ENCODE measurements around the gene SIRT3. TPM values are rescaled to one million over a fixed set of nuclear protein-coding genes. Genes with fewer than 3 reads are reported as not detected.
"Not testable (repeated sequence)": the region's sequence is repeated elsewhere in the genome, so short reads cannot be mapped to it uniquely, and the experiment has no call there.

The SIRT3 gene
- polyA plus RNA-seq, 6 donors from 2014 or later: 1.4 to 14.2 (median 8.8) TPM

DNA sequence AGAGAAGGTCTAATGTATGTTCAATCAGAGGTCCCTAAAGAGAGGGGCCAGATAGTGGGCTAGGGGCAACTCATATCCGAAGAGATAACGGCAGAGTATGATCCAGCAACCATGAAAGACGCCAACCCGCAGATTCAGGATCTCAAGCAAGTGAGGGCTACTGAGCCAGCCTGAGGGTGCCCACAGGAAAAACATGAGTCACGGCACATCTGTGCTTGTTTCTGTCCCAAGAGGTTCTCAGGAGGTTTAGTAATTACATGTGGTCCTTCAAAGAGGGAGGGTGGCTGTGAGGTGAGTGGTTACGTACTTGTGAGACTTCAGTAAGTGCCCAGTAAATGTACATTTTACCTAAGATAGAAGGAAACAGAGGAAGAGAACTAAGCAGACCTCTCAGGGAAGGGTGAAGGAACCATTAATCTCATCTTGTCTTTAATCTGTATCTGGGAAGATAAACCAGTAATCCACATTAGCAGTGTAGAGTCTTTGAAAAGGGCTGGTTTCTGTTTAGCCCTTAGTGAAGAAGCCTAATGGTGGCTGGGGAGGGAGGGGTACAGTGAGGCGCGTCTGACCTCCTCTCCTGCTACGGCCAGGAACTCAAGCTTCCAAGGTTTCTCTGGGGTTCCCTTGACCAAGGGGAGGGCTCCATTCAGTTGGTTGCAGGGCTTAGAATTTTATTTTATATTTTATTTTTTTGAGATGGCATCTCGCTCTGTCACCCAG lies 10.2 kb downstream of the SIRT3 start:
- H3K27ac Mint-ChIP-seq: peak overlapping the region in 2 of 6 donors; percentile 54 to 73
- peaks cover 7 to 14% of the 10 kb centered on the region in 2 donors for H3K36me3 Mint-ChIP-seq
- H3K4me1 Mint-ChIP-seq: peaks cover 5 to 11% (median 9%) of the 10 kb centered on the region in 3 donors
- no peak overlapping the region for H3K4me3 Mint-ChIP-seq
- H3K27me3 Mint-ChIP-seq: no peaks in the 10 kb centered on the region
- DNase-seq: no peak
- peak in 1 of 2 donors; percentile 28 for ATAC-seq (ENCODE audit: low read depth in 2 of 2)
- no peaks in the 10 kb centered on the region for H3K9me3 Mint-ChIP-seq

- Mint-ChIP-seq H3K27me3 (no peaks in the 10 kb centered on the region), H3K4me1 (peaks cover 5 to 11% (median 9%) of the 10 kb centered on the region in 3 donors), H3K36me3 (peaks cover 7 to 14% of the 10 kb centered on the region in 2 donors), H3K4me3 (no peak overlapping the region), H3K27ac (peak overlapping the region in 1 of 6 donors; percentile 33), H3K9me3 (no peaks in the 10 kb centered on the region)
- no peak for DNase-seq
- no peak for ATAC-seq (ENCODE audit: low read depth in 2 of 2)
These were observed 11.7 kb downstream of the SIRT3 start for GRCh38 chr11:224424-224823.

DNA sequence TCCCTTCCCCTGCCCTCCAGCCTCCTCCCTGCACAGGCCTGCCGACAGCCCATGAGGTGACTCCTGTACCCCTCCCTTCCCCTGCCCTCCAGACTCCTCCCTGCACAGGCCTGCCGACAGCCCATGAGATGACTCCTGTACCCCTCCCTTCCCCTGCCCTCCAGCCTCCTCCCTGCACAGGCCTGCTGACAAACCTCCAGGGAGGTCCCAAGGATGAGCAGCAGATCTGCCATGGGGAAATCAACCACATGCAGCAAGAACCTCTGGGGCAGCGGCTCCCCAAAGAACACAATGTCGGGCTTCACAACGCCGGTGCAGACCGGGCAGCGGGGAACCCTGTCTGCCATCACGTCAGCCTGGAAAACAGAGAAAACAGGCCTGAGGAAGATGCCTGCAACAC lies 12.3 kb downstream of the SIRT3 start:
- Mint-ChIP-seq H3K27ac (no peak overlapping the region), H3K4me1 (peaks cover 5 to 11% (median 9%) of the 10 kb centered on the region in 3 donors), H3K9me3 (no peaks in the 10 kb centered on the region), H3K4me3 (no peak overlapping the region), H3K27me3 (no peaks in the 10 kb centered on the region), H3K36me3 (peaks cover 11 to 14% of the 10 kb centered on the region in 2 donors)
- no peak for DNase-seq
- no peak for ATAC-seq (ENCODE audit: low read depth in 2 of 2)

DNA sequence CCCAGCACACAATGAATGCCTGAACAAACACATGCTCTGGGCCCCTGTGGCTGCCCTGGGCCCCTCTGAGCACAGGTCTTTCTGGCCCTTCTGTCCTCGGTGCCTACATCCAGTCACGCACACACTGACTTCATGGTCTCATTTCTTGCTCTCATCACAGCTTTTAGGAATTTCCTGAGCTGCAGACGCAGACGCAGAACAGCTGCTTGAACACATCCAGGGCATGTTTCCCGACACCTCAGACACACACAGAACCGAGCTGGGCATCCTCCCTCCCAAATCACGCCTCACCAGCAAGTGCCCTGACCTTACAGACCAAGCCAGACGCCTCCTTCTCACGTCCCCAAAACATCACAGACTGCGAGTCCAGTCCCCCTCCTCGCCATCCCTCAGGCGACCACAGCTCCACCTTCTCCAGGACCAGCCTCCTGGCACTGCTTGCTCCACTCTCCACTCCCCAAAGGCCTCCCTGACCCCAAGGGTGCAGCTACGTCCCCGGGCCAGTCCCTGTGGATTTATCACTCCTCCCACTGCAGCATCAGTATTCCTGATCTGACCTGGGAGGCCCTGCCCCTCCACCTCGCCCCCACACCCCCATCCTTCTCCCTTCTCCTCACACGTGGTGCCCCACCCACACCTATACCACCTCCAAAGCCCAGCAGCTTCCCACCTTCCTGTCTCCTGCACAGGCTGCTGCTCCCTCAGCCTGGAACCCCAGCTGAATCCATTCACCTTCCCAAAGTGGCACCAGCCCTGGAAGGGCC lies 12.9 kb downstream of the SIRT3 start:
- ATAC-seq (ENCODE audit: low read depth in 2 of 2) (no peak), DNase-seq (no peak)
- H3K4me1 Mint-ChIP-seq: peaks cover 5 to 11% (median 7%) of the 10 kb centered on the region in 3 donors
- H3K36me3 Mint-ChIP-seq: peaks cover 11 to 14% of the 10 kb centered on the region in 2 donors
- H3K27me3 Mint-ChIP-seq: no peaks in the 10 kb centered on the region
- H3K4me3 Mint-ChIP-seq: no peak overlapping the region
- peak overlapping the region in 1 of 6 donors; percentile 61 for H3K27ac Mint-ChIP-seq
- no peaks in the 10 kb centered on the region for H3K9me3 Mint-ChIP-seq

DNA sequence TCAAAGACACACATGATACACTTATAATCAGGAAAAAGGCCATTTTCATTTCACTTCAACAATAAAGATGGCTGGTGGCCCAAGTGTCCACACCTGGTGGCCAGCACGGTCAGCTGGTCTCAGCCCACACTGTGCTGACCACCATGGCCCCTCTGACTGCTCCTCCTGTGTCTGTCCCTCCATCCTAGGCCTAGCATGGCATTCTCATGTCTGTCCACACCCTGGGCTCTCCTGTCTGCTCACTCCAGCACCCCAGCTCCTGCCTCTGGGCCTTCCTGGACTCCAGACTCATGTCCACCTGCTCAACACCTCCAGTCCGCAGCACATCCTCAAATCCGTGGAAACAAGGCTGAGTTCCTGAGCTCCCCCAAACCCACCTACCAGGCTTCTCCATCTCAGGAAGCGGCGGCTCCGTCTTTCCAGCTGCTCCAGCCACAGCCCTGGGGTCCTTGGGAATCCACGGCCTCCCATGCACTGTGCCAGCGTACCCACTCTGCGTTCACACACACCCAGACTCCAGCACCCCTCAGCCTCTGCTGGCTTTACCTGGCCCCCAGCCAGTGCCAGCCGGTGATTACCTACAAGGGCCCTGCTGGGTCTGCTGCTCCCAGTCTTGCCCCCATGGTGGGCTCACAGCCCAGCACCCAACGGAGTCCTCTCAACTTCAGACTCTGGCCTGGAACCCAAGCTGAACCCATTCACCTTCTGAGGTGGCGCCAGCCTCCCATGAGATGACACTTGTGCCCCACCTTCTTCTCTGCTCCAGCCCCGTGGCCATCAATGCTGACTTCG lies 13.9 kb downstream of the SIRT3 start:
- no peak for DNase-seq
- no peak for ATAC-seq (ENCODE audit: low read depth in 2 of 2)
- Mint-ChIP-seq H3K4me1 (peaks cover 3 to 11% (median 5%) of the 10 kb centered on the region in 3 donors), H3K4me3 (no peak overlapping the region), H3K36me3 (peaks cover 11 to 14% of the 10 kb centered on the region in 2 donors), H3K27me3 (no peaks in the 10 kb centered on the region), H3K27ac (peak overlapping the region in 2 of 6 donors; percentile 43 to 61), H3K9me3 (no peaks in the 10 kb centered on the region)

GRCh38 chr11:221539-221938 lies 14.6 kb downstream of the SIRT3 start:
- Mint-ChIP-seq H3K4me3 (no peak overlapping the region), H3K9me3 (no peaks in the 10 kb centered on the region), H3K4me1 (peaks cover 3 to 11% (median 5%) of the 10 kb centered on the region in 3 donors), H3K36me3 (peaks cover 11 to 14% of the 10 kb centered on the region in 2 donors), H3K27me3 (no peaks in the 10 kb centered on the region), H3K27ac (no peak overlapping the region)
- DNase-seq (no peak), ATAC-seq (ENCODE audit: low read depth in 2 of 2) (no peak)

DNA sequence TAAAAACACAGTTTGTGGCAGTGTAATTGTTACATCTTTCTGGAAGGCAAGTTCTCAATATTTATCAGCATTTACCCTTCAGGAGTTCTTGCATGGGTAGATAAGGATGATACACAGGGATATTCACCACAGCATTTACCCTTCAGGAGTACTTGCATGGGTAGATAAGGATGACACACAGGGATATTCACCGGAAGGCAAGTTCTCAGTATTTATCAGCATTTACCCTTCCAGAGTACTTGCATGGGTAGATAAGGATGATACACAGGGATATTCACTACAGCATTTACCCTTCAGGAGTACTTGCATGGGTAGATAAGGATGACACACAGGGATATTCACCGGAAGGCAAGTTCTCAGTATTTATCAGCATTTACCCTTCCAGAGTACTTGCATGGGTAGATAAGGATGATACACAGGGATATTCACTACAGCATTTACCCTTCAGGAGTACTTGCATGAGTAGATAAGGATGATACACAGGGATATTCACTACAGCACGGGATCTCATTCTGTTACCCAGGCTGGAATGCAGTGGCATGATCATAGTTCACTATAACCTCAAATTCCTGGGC lies 15.4 kb downstream of the SIRT3 start:
- not testable (repeated sequence) for DNase-seq; H3K9me3 Mint-ChIP-seq; ATAC-seq (ENCODE audit: low read depth in 2 of 2); H3K4me3 Mint-ChIP-seq; H3K4me1 Mint-ChIP-seq; H3K27me3 Mint-ChIP-seq
- Mint-ChIP-seq H3K27ac (peak overlapping the region in 1 of 6 donors; percentile 39), H3K36me3 (peaks cover 11 to 14% of the 10 kb centered on the region in 2 donors)

DNA sequence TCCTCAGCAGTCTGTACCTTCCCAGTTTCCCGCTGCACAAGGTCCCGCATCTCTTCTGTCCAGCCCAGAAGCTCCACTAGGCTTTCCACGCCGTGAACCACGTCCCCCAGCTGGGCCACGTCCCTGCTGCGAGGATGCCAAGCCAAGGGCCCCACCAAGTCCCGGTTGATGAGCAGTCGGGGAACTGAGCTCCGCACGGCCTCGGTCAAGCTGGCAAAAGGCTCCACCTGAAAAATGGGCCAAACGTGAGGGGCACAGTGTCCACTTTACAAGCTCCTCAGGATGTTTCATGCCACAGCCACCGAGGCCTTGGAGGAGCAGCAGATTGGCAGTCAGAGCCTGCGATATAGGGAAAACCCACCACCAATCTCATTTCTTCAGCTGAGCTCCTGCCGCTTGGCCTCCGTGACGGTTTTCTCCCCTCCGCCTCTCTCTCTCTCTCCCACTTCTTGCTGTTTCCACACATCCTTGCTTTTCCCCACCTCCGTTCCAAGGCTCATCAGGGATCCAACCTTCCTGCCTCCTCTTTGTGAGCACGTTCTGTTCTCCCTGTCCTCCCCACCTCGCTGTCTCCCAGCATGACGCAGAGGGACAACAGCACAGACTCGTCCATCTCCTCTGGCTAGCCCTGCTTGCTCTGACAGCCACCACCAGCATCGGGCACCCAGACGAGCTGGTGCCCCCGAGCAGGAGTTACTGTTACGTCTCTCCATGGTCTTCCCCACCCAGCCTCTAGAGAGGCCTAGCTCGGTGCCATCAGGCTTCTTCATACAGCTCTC lies 17.1 kb downstream of the SIRT3 start:
- H3K9me3 Mint-ChIP-seq: no peaks in the 10 kb centered on the region
- no peak for ATAC-seq (ENCODE audit: low read depth in 2 of 2)
- no peak overlapping the region for H3K27ac Mint-ChIP-seq
- H3K4me1 Mint-ChIP-seq: peaks cover 0 to 3% (median 0%) of the 10 kb centered on the region in 3 donors
- H3K27me3 Mint-ChIP-seq: no peaks in the 10 kb centered on the region
- H3K4me3 Mint-ChIP-seq: no peak overlapping the region
- no peak for DNase-seq
- H3K36me3 Mint-ChIP-seq: peaks cover 11 to 14% of the 10 kb centered on the region in 2 donors

GRCh38 chr11:217704-218103 lies 18.4 kb downstream of the SIRT3 start:
- H3K27ac Mint-ChIP-seq: peak overlapping the region in 1 of 6 donors; percentile 25
- DNase-seq: no peak

GRCh38 chr11:216081-216974 lies 19.8 kb downstream of the SIRT3 start:
- Mint-ChIP-seq H3K27me3 (no peaks in the 10 kb centered on the region), H3K9me3 (no peaks in the 10 kb centered on the region), H3K4me1 (peaks cover 3 to 7% (median 6%) of the 10 kb centered on the region in 3 donors), H3K4me3 (peak overlapping the region in 1 of 8 donors; percentile 35), H3K27ac (peak overlapping the region in 2 of 6 donors; percentile 24 to 79), H3K36me3 (peaks cover 4 to 8% of the 10 kb centered on the region in 2 donors)
- DNase-seq (no peak), ATAC-seq (ENCODE audit: low read depth in 2 of 2) (no peak)

More at GRCh38 chr11:217704-218103, 18.4 kb downstream of the SIRT3 start:
- Mint-ChIP-seq H3K4me1 (peaks cover 0 to 6% (median 4%) of the 10 kb centered on the region in 3 donors), H3K9me3 (no peaks in the 10 kb centered on the region), H3K4me3 (no peak overlapping the region), H3K27me3 (no peaks in the 10 kb centered on the region), H3K36me3 (peaks cover 7 to 13% of the 10 kb centered on the region in 2 donors)
- ATAC-seq (ENCODE audit: low read depth in 2 of 2): no peak

- H3K27me3 Mint-ChIP-seq: no peaks in the 10 kb centered on the region
- H3K4me1 Mint-ChIP-seq: peaks cover 6 to 9% (median 7%) of the 10 kb centered on the region in 3 donors
- DNase-seq (no peak), ATAC-seq (ENCODE audit: low read depth in 2 of 2) (no peak)
- H3K9me3 Mint-ChIP-seq: no peaks in the 10 kb centered on the region
- peak overlapping the region in 2 of 6 donors; percentile 76 to 89 for H3K27ac Mint-ChIP-seq
- H3K4me3 Mint-ChIP-seq: peak overlapping the region in 1 of 8 donors; percentile 59
- peaks cover 4 to 8% of the 10 kb centered on the region in 2 donors for H3K36me3 Mint-ChIP-seq
These were observed 20.5 kb downstream of the SIRT3 start for GRCh38 chr11:215581-216037.

All from naive B cell (primary cell).